K562 (cell line): Measurements from ENCODE around the gene ZNF319. TPM values are rescaled to one million over a fixed set of nuclear protein-coding genes. Genes with fewer than 3 reads are reported as not detected.

ENCODE experiments used
- CTCF ChIP-seq, 3 experiments: IDR thresholded peaks in 2 of 3; conservative IDR thresholded peaks in 1 of 3; 2 replicates each; pipeline ENCODE4 v1.5.1; 2011 to 2012; ENCODE audit warnings: low read length in 3 of 3, mild to moderate bottlenecking in 3 of 3, control low read depth in 2 of 3, improper control_type of control experiment in 1 of 3, inconsistent platforms in 1 of 3, low read depth in 1 of 3, mixed read lengths in 1 of 3, moderate library complexity in 1 of 3; ENCODE audit not compliant: insufficient read depth in 2 of 3
- HMBOX1 ChIP-seq: sonication (generic); IDR thresholded peaks from 2 replicates; pipeline ENCODE4 v1.6.1; 2016
- MCM7 ChIP-seq, 2 experiments: fragments of 450-650 bp; IDR thresholded peaks; 2 replicates each; pipeline ENCODE4 v1.6.1; 2016 to 2018
- NR2C1 ChIP-seq, 2 experiments: fragments of 450-650 bp; IDR thresholded peaks; 2 replicates each; pipeline ENCODE4 v1.6.1; 2017; ENCODE audit warnings: mild to moderate bottlenecking in 2 of 2, antibody characterized with exemption in 1 of 2, inconsistent platforms in 1 of 2, missing compliant biosample characterization in 1 of 2, missing genetic modification characterization in 1 of 2
- PKNOX1 ChIP-seq: fragments of 450-650 bp; IDR thresholded peaks from 2 replicates; pipeline ENCODE4 v1.6.1; 2016
- PRPF4 ChIP-seq: fragments of 200-400 bp; formaldehyde crosslinking; IDR thresholded peaks from one replicate; pipeline ENCODE4 v1.6.1; 2017; ENCODE audit warnings: low read length, low read depth, mild to moderate bottlenecking; ENCODE audit not compliant: insufficient read depth, poor library complexity, severe bottlenecking
- RHOXF2B ChIP-seq: fragments of 250-450 bp; sonication (Bioruptor Pico); conservative IDR thresholded peaks from 2 replicates; pipeline ENCODE4 v1.5.1; 2021
- SRSF1 ChIP-seq: fragments of 200-400 bp; formaldehyde crosslinking; IDR thresholded peaks from 2 replicates; pipeline ENCODE4 v1.6.1; 2017; ENCODE audit warnings: mild to moderate bottlenecking, low read depth, low read length, moderate library complexity
- TCF3 ChIP-seq: sonication (generic); formaldehyde crosslinking; IDR thresholded peaks from 2 replicates; pipeline ENCODE4 v1.4.0; 2020; ENCODE audit warnings: mild to moderate bottlenecking, missing genetic modification reagents
- ZBTB12 ChIP-seq: fragments of 250-450 bp; sonication (Bioruptor Pico); IDR thresholded peaks from 2 replicates; pipeline ENCODE4 v1.4.0; 2020
- ZEB2 ChIP-seq: fragments of 450-650 bp; IDR thresholded peaks from 2 replicates; pipeline ENCODE4 v1.6.1; 2016
- ZFPM2 ChIP-seq: fragments of 250-450 bp; sonication (Bioruptor Pico); IDR thresholded peaks from 2 replicates; pipeline ENCODE4 v1.5.1; 2022; ENCODE audit warnings: mild to moderate bottlenecking
- ZNF165 ChIP-seq: fragments of 250-450 bp; sonication (Bioruptor Pico); IDR thresholded peaks from 2 replicates; pipeline ENCODE4 v1.4.0; 2020; ENCODE audit warnings: borderline replicate concordance
- ZNF311 ChIP-seq: fragments of 250-450 bp; sonication (Bioruptor Pico); IDR thresholded peaks from 2 replicates; pipeline ENCODE4 v1.4.0; 2020; ENCODE audit warnings: mild to moderate bottlenecking, moderate library complexity
- ZNF354B ChIP-seq: fragments of 250-450 bp; sonication (Bioruptor Pico); IDR thresholded peaks from 2 replicates; pipeline ENCODE4 v1.4.0; 2020
- ZNF583 ChIP-seq: fragments of 250-450 bp; sonication (Bioruptor Pico); IDR thresholded peaks from 2 replicates; pipeline ENCODE4 v1.4.0; 2020
- ZNF592 ChIP-seq: fragments of 450-650 bp; IDR thresholded peaks from 2 replicates; pipeline ENCODE4 v1.6.1; 2017; ENCODE audit warnings: antibody characterized with exemption, mild to moderate bottlenecking
- polyA plus RNA-seq, 8 experiments: library from polyadenylated mRNA; depleted of rRNA in 4 of 8; stranded (reverse) in 5 of 8; unstranded in 3 of 8; fragments of >200 nt; fragmentation: Nextera tagmentation in 2 of 8; fragmentation: Illumina TruSeq in 1 of 8; extraction: Ambion mirVana in 2 of 8; extraction: Trizol in 1 of 8; gene quantifications; 2 replicates each; pipeline versions ENCODE4 v1.2.1 to v1.2.3, GENCODE V29; 2011 to 2014; ENCODE audit warnings: inconsistent platforms in 1 of 8, missing spikeins in 1 of 8
- total RNA-seq, 7 experiments: library from RNA; depleted of rRNA in 6 of 7; stranded (reverse); fragments of >200 nt in 6 of 7; fragmentation: Illumina TruSeq in 2 of 7; extraction: Trizol in 2 of 7; gene quantifications; 2 replicates each; pipeline versions ENCODE4 v1.2.1 to v1.2.3, GENCODE V29; 2011 to 2021; ENCODE audit warnings: low replicate concordance in 1 of 7
- TF ChIP-seq, protein P1 (sequence below): sonication (generic); formaldehyde crosslinking; IDR thresholded peaks from 2 replicates; pipeline ENCODE4 v1.4.0; 2020; ENCODE audit warnings: mild to moderate bottlenecking, missing genetic modification reagents

The ZNF319 gene
- total and polyA plus RNA-seq, 9 of the 15 experiments (the other 6 are each of a cell fraction or from before 2014, with no cell fraction given): 0.20 to 5.7 (median 1.4) TPM

GRCh38 chr16:57976331-57976796, 24.1 kb downstream of the ZNF319 start (continued):
- TF ChIP-seq ZBTB12 (CRISPR knock-in tag) (no peak), ZNF583 (CRISPR knock-in tag) (no peak), TCF3 (CRISPR knock-in tag) (peak; percentile 98), MCM7 (IDR thresholded peaks at IDR 0.05) (no peak), ZFPM2 (CRISPR knock-in tag) (no peak), NR2C1 (IDR thresholded peaks at IDR 0.05) (no peak), NR2C1 (tag; IDR thresholded peaks at IDR 0.05) (no peak), PRPF4 (no peak), PKNOX1 (peak; percentile 72), ZNF311 (CRISPR knock-in tag) (no peak), CTCF (IDR thresholded peaks at IDR 0.05 in 2 of 3, conservative IDR thresholded peaks at IDR 0.05 in 1 of 3; ENCODE audit: insufficient read depth in 2 of 3, low read depth in 1 of 3, low read length in 3 of 3) (no peak), ZNF354B (CRISPR knock-in tag) (no peak), RHOXF2B (CRISPR knock-in tag) (no peak), HMBOX1 (no peak), ZNF165 (no peak), SRSF1 (no peak), ZNF592 (peak; percentile 47; the same call in 1 of the 2 replicates), ZEB2 (peak; percentile 95)
- TF ChIP-seq, protein P1, sequence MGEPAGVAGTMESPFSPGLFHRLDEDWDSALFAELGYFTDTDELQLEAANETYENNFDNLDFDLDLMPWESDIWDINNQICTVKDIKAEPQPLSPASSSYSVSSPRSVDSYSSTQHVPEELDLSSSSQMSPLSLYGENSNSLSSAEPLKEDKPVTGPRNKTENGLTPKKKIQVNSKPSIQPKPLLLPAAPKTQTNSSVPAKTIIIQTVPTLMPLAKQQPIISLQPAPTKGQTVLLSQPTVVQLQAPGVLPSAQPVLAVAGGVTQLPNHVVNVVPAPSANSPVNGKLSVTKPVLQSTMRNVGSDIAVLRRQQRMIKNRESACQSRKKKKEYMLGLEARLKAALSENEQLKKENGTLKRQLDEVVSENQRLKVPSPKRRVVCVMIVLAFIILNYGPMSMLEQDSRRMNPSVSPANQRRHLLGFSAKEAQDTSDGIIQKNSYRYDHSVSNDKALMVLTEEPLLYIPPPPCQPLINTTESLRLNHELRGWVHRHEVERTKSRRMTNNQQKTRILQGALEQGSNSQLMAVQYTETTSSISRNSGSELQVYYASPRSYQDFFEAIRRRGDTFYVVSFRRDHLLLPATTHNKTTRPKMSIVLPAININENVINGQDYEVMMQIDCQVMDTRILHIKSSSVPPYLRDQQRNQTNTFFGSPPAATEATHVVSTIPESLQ: no peak
